ENCODE results near the gene CFAP299. TPM values are rescaled to one million over a fixed set of nuclear protein-coding genes. Genes with fewer than 3 reads are reported as not detected.

CFAP299 gene
- total RNA-seq, 2 donors from 2014 or later = not detected

DNA sequence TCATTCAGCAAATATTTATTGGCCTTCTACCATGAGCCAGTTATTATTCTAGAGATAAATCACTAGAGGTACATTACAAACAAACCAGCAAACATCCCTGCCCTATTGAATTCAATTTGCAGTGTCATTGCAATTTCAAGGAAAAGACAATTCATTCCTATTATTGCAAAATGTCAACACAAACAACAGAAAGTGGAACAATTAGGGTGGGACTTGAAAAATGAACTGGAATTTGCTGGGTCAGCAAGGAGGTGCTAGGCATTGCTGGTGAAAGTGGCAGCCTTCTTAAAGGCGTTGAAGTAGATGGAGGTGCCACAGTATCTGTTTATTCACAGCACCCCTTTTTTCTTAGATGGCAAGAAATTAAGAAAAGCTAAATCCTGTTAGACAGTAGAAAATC, 470.9 kb downstream of the CFAP299 start:
- ATAC-seq (ENCODE audit: insufficient number of reproducible peaks, low FRiP score, low read depth) = no peak
- H3K9me3 ChIP-seq = no peaks in the 10 kb centered on the region
- H3K4me1 ChIP-seq (ENCODE audit: control insufficient read depth in 1 of 2, low read depth in 2 of 2) = no peaks in the 10 kb centered on the region
- H3K27me3 ChIP-seq (replicated peaks; ENCODE audit: insufficient read depth) = no peaks in the 10 kb centered on the region
- no peak for DNase-seq (ENCODE audit: low spot score)
- no peak overlapping the region for H3K4me3 ChIP-seq
- TF ChIP-seq, protein P1, sequence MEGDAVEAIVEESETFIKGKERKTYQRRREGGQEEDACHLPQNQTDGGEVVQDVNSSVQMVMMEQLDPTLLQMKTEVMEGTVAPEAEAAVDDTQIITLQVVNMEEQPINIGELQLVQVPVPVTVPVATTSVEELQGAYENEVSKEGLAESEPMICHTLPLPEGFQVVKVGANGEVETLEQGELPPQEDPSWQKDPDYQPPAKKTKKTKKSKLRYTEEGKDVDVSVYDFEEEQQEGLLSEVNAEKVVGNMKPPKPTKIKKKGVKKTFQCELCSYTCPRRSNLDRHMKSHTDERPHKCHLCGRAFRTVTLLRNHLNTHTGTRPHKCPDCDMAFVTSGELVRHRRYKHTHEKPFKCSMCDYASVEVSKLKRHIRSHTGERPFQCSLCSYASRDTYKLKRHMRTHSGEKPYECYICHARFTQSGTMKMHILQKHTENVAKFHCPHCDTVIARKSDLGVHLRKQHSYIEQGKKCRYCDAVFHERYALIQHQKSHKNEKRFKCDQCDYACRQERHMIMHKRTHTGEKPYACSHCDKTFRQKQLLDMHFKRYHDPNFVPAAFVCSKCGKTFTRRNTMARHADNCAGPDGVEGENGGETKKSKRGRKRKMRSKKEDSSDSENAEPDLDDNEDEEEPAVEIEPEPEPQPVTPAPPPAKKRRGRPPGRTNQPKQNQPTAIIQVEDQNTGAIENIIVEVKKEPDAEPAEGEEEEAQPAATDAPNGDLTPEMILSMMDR (IDR thresholded peaks at IDR 0.05) = no peak
- no peaks in the 10 kb centered on the region for H3K36me3 ChIP-seq
- no peak overlapping the region for H3K27ac ChIP-seq

DNA sequence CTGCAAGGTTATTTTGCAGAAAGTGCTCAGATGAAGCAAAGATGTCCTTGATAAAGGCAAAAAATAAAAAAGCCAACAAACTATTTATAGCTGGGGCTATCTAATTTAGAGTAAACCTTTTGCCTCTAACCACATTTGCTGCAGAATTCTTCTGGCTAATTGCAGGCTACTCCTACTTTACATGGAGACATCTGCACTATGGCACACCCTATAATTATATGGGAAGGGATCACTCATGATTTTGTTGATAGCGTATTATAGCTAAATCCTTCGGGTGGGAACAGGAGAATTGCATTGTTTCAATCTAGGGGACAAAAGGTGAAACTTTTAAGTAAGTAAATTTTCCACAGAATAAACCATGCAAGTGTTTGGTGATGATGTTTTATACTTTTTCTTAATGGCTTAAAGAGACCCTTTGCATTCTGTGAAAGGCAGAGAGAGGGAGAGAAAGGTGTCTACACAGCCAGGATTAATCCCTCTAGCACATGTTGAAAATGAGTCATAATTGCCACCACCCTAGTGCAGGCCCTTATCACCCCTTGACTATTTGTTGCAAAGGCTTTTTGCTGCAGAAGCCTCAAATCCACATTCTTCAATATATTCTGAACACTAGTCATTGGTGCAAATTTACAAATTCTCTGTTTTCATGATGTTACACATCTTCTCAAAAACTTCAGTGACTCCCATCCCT, 473.7 kb downstream of the CFAP299 start:
- Histone ChIP-seq H3K27ac (no peak overlapping the region), H3K36me3 (no peaks in the 10 kb centered on the region), H3K4me1 (ENCODE audit: control insufficient read depth in 1 of 2, low read depth in 2 of 2) (no peaks in the 10 kb centered on the region), H3K9me3 (no peaks in the 10 kb centered on the region), H3K4me3 (no peak overlapping the region), H3K27me3 (replicated peaks; ENCODE audit: insufficient read depth) (no peaks in the 10 kb centered on the region)
- ATAC-seq (ENCODE audit: insufficient number of reproducible peaks, low FRiP score, low read depth) = no peak
- TF ChIP-seq, protein P1 (IDR thresholded peaks at IDR 0.05) = no peak
- no peak for DNase-seq (ENCODE audit: low spot score)

DNA sequence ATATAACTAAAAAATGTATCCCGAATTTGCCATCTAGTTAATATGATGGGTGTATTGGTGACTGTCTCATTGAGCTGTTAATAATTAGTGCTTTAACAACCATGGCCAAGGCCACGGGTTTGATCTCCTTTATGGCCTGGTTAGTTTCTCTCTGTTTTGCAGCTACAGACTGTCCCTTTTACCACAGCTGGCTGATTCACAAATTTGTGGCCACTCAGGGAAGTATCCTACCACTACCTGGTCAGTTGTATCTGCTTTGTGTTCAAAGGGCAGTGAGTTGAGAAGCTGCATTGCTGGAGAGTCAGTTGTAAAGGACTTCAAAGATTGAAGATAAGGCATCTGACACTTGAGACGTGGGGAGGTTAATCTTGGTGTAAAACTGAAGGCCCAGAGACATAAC, 475.9 kb downstream of the CFAP299 start:
- ATAC-seq (ENCODE audit: insufficient number of reproducible peaks, low FRiP score, low read depth) = no peak
- no peaks in the 10 kb centered on the region for H3K36me3 ChIP-seq

DNA sequence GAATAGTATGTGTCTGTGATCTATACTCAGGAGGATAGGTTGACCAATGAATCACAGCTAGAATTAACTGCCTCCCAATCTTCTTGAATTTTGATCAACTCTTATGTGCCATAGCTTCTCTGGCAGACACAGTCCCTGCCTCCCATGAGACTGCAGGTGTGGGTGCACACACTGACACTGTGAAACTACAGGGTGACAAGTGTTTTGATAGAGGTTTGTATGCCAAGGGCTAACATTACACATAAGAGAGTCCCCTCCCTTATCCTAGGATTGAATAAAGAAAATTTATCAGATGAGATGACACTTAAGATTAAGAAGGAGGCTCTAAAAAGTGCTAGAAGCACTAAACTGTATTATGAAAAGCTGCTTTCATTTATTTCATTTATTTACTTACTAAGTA, 476.6 kb downstream of the CFAP299 start:
- Histone ChIP-seq H3K4me1 (ENCODE audit: control insufficient read depth in 1 of 2, low read depth in 2 of 2) (no peaks in the 10 kb centered on the region), H3K27ac (no peak overlapping the region), H3K27me3 (replicated peaks; ENCODE audit: insufficient read depth) (no peaks in the 10 kb centered on the region), H3K9me3 (no peaks in the 10 kb centered on the region), H3K4me3 (no peak overlapping the region), H3K36me3 (no peaks in the 10 kb centered on the region)
- DNase-seq (ENCODE audit: low spot score) (no peak), ATAC-seq (ENCODE audit: insufficient number of reproducible peaks, low FRiP score, low read depth) (no peak)
- TF ChIP-seq, protein P1 (IDR thresholded peaks at IDR 0.05) = no peak

More for the DNA sequence above, 475.9 kb downstream of the CFAP299 start:
- Histone ChIP-seq H3K9me3 (no peaks in the 10 kb centered on the region), H3K4me1 (ENCODE audit: control insufficient read depth in 1 of 2, low read depth in 2 of 2) (no peaks in the 10 kb centered on the region), H3K27ac (no peak overlapping the region), H3K27me3 (replicated peaks; ENCODE audit: insufficient read depth) (no peaks in the 10 kb centered on the region), H3K4me3 (no peak overlapping the region)
- TF ChIP-seq, protein P1 (IDR thresholded peaks at IDR 0.05) = no peak
- DNase-seq (ENCODE audit: low spot score) = no peak

DNA sequence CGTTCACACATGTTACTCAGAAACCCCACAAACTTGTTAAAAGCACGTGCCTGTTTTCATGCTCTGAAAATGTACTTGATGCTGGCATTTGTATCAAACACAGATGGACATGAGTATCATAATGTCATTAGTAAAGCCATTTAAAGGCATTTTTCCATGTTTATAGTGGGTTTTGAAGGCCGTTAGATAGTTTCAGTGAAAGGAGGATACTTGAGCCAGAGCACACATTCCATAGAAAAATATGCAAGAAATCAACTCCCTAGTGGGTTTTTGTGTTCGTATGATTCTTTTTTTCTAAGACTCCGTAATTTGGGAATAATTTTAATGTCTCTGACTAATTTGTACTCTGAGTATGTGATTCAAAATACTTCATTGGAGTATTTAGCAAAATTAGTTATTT, 478.7 kb downstream of the CFAP299 start:
- no peak overlapping the region for H3K27ac ChIP-seq
- no peaks in the 10 kb centered on the region for H3K4me1 ChIP-seq (ENCODE audit: control insufficient read depth in 1 of 2, low read depth in 2 of 2)
- H3K27me3 ChIP-seq (replicated peaks; ENCODE audit: insufficient read depth) = no peaks in the 10 kb centered on the region
- DNase-seq (ENCODE audit: low spot score) = no peak
- H3K36me3 ChIP-seq = no peaks in the 10 kb centered on the region
- H3K9me3 ChIP-seq = no peaks in the 10 kb centered on the region
- H3K4me3 ChIP-seq = no peak overlapping the region
- no peak for ATAC-seq (ENCODE audit: insufficient number of reproducible peaks, low FRiP score, low read depth)
- TF ChIP-seq, protein P1 (IDR thresholded peaks at IDR 0.05) = no peak
